Endothelial cell (in vitro differentiated cells): ENCODE measurements around the gene CDYL. TPM values are rescaled to one million over a fixed set of nuclear protein-coding genes. Genes with fewer than 3 reads are reported as not detected.
"Not testable (repeated sequence)": the region's sequence is repeated elsewhere in the genome, so short reads cannot be mapped to it uniquely, and the experiment has no call there.

Experiments used
- DNase-seq: peaks from one replicate; pipeline ENCODE4 v3.0.0; 2021; ENCODE audit warnings: low spot score
- H3K27ac Mint-ChIP-seq: one replicate; pipeline ENCODE4 v1.8.0; 2021; ENCODE audit warnings: mixed read lengths, inconsistent platforms; ENCODE audit not compliant: unreplicated experiment
- H3K27me3 Mint-ChIP-seq: one replicate; pipeline ENCODE4 v1.8.0; 2021; ENCODE audit warnings: mild to moderate bottlenecking, moderate library complexity, mixed read lengths, inconsistent platforms; ENCODE audit not compliant: unreplicated experiment
- H3K36me3 Mint-ChIP-seq: one replicate; pipeline ENCODE4 v1.8.0; 2021; ENCODE audit warnings: mild to moderate bottlenecking, low read depth, mixed read lengths, inconsistent platforms; ENCODE audit not compliant: unreplicated experiment
- H3K4me1 Mint-ChIP-seq: one replicate; pipeline ENCODE4 v1.8.0; 2021; ENCODE audit warnings: mild to moderate bottlenecking, mixed read lengths, inconsistent platforms; ENCODE audit not compliant: unreplicated experiment
- H3K4me3 Mint-ChIP-seq: one replicate; pipeline ENCODE4 v1.8.0; 2021; ENCODE audit warnings: mild to moderate bottlenecking, mixed read lengths, inconsistent platforms; ENCODE audit not compliant: unreplicated experiment
- H3K9me3 Mint-ChIP-seq: one replicate; pipeline ENCODE4 v1.8.0; 2021; ENCODE audit warnings: mixed read lengths, inconsistent platforms; ENCODE audit not compliant: unreplicated experiment
- CTCF ChIP-seq: fragments of 200-600 bp; sonication (generic); IDR thresholded peaks from one replicate; pipeline ENCODE4 v1.5.0; 2021; ENCODE audit warnings: antibody characterized with exemption; ENCODE audit not compliant: unreplicated experiment
- total RNA-seq: library from RNA; stranded (reverse); fragmentation: NEBNext Ultra II Directional; extraction: Animal tissue kit (Norgen Biotek cat#: 25700); gene quantifications from one replicate; pipeline ENCODE4 v1.2.1, GENCODE V29; 2021; ENCODE audit not compliant: unreplicated experiment

CDYL gene
- total RNA-seq, 1 donor from 2014 or later = 66.7 TPM

DNA sequence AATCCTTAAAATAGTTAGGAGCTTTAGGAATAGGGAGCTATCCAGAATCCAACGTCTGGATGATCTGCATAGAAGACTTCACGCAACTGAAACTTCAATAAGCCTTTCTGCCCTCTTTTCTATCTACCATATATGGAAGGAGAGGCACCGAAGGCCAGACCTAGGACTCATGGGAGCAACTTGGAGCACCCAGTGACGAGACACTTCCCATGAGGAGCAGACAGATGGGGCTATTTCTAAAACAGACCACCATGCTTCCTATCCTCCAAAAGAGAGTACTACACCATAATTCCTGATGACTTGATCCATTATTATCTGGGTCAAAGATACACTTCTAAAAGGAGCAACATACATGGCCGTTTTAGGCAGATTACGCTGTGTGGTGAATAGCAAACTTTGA, 221.7 kb downstream of the CDYL start:
- Mint-ChIP-seq H3K27me3 (no peaks in the 10 kb centered on the region), H3K4me3 (no peak overlapping the region), H3K9me3 (no peaks in the 10 kb centered on the region), H3K36me3 (peaks cover 3% of the 10 kb centered on the region), H3K4me1 (peaks cover 9% of the 10 kb centered on the region), H3K27ac (no peak overlapping the region)
- DNase-seq = no peak
- TF ChIP-seq CTCF = no peak

GRCh38 chr6:4999586-4999985, 223.4 kb downstream of the CDYL start:
- TF ChIP-seq CTCF = no peak
- H3K27me3 Mint-ChIP-seq = peaks cover 1% of the 10 kb centered on the region
- peaks cover 3% of the 10 kb centered on the region for H3K4me1 Mint-ChIP-seq
- no peak overlapping the region for H3K4me3 Mint-ChIP-seq
- H3K27ac Mint-ChIP-seq = no peak overlapping the region
- DNase-seq = no peak
- H3K36me3 Mint-ChIP-seq = peaks cover 3% of the 10 kb centered on the region
- no peaks in the 10 kb centered on the region for H3K9me3 Mint-ChIP-seq

DNA sequence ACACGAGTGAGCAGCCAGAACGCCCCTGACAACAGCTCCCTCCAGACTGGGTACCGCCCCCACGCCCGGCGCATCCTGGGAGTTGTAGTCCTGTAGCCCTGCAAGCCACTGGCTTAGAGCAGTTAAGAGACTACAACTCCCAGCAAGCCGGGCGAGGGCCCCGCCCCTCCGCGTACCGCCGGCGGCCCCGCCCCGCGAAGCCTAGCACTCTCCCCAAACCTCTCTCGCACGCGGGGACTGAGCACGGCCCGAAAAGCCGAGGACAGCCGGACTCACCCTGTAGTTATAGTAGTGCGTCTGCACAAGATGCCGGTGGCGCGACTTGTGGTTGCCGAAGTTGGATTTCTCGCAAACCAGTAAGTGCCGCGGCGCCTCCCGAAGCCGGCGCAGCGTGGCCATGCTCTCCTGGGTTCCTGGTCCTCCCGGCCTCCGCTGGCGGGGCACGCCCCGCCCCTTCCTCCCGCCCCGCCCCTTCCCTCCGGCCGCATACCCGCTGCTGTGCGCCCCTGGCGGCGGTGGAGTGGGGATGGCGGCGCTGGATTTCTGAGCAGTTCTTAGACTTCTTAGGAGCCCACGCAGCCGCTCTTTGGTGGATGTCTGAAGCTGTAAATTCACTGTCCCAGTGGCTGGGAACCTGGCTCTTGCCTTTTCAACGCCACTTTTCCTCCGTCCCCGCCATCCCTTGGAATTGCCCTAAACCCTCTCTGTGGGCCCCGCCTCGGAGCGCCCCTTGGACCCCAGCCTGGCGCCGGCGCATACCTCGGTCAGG, 227.6 kb downstream of the CDYL start, which contains the start of gene RPP40:
RPP40 (minus strand) TSS at position 434 of the 769 bp plus-strand sequence; CDS start at position 399, 35 bp downstream.
- peak within 1 kb of the TSS; percentile 95 for H3K4me3 Mint-ChIP-seq
- peaks cover 1% of the 10 kb centered on the region for H3K27me3 Mint-ChIP-seq
- H3K4me1 Mint-ChIP-seq = peaks cover 4% of the 10 kb centered on the region
- peak; percentile 99 for DNase-seq
- peak; percentile 83 for TF ChIP-seq CTCF
- H3K27ac Mint-ChIP-seq = peak within 1 kb of the TSS; percentile 82
- H3K9me3 Mint-ChIP-seq = no peaks in the 10 kb centered on the region
- H3K36me3 Mint-ChIP-seq = peaks cover 3% of the 10 kb centered on the region

DNA sequence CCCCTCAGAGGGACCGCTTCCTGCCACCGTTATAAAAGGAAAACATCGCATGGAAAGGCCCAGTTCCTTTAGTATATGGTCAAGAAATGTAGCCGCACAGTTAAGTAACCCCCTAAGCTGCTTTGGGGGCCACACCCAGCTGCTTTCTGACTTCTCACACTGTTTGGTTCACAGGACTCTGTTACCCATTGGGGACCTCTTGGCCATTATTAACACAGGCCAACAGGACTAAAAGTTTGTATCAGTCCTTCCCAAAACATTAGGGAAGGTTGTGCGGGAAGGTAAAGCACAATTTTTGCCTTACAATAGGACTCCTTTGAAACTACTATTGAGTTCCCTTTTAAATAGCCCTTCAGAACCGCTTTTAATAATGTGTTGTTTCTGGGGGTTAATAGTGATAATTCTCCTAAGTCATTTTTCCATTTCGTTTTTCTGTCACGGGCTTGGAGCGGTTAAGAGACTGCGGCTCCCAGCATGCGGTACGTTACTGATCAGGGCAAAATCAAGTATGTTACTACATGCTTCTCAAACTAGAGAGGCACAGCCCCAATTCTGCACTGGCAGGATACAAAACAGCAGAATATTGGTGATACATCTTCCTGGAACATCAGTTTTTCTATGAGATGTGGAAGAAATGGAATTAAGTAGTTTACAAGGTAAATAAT, 228.3 kb downstream of the CDYL start:
- no peak for DNase-seq
- Mint-ChIP-seq H3K36me3 (peaks cover 3% of the 10 kb centered on the region), H3K27me3 (peaks cover 1% of the 10 kb centered on the region), H3K4me3 (peak overlapping the region; percentile 89), H3K4me1 (peaks cover 4% of the 10 kb centered on the region), H3K27ac (peak overlapping the region; percentile 82), H3K9me3 (no peaks in the 10 kb centered on the region)
- TF ChIP-seq CTCF = no peak

DNA sequence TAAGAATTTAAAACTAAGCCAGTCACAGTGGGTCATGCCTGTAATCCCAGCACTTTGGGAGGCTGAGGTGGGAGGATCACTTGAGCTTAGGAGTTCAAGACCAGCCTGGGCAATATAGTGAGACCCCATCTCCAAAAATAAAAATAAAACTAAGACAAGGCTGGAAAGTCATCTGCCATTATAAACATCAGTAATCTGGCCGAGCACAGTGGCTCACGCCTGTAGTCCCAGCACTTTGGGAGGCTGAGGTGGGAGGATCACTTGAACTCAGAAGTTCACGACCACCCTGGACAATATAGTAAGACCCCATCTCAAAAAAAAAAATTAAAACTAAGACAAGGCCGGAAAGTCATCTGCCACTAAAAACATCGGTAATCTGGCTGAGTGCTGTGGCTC, 228.8 kb downstream of the CDYL start:
- H3K9me3 Mint-ChIP-seq, H3K4me3 Mint-ChIP-seq, H3K36me3 Mint-ChIP-seq, H3K4me1 Mint-ChIP-seq, DNase-seq, H3K27ac Mint-ChIP-seq, H3K27me3 Mint-ChIP-seq: not testable (repeated sequence)

Other genes starting within 250 kb of the CDYL start
- 9.6 TPM for gene RPP40, start 227.6 kb downstream of the CDYL start, total RNA-seq